ENCODE data around the gene DDC.
"Not testable (repeated sequence)": the region's sequence is repeated elsewhere in the genome, so short reads cannot be mapped to it uniquely, and the experiment has no call there.

DNA sequence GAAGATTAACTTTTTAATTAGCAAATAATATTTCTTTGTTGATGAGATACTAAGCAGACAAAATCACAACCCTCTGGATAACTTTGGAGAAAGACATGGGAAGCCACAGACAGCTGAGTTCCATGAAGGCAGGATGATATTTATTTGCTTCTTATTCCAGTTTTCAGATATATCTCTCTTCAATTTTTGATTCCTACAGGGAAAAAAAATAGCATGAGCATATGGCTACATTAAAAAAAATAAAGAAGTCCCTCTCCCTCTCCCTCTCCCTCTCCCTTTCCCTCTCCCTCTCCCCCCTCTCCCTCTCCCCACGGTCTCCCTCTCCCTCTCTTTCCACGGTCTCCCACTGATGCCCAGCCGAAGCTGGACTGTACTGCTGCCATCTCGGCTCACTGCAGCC lies 106.6 kb downstream of the DDC start:
- TF ChIP-seq, protein P1, sequence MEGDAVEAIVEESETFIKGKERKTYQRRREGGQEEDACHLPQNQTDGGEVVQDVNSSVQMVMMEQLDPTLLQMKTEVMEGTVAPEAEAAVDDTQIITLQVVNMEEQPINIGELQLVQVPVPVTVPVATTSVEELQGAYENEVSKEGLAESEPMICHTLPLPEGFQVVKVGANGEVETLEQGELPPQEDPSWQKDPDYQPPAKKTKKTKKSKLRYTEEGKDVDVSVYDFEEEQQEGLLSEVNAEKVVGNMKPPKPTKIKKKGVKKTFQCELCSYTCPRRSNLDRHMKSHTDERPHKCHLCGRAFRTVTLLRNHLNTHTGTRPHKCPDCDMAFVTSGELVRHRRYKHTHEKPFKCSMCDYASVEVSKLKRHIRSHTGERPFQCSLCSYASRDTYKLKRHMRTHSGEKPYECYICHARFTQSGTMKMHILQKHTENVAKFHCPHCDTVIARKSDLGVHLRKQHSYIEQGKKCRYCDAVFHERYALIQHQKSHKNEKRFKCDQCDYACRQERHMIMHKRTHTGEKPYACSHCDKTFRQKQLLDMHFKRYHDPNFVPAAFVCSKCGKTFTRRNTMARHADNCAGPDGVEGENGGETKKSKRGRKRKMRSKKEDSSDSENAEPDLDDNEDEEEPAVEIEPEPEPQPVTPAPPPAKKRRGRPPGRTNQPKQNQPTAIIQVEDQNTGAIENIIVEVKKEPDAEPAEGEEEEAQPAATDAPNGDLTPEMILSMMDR (IDR thresholded peaks at IDR 0.05), result not testable (repeated sequence)
- TF ChIP-seq POLR2A (IDR thresholded peaks at IDR 0.05), result not testable (repeated sequence)
